Endothelial cell of umbilical vein (primary cell): ENCODE results near the gene BICD2. TPM values are rescaled to one million over a fixed set of nuclear protein-coding genes. Genes with fewer than 3 reads are reported as not detected.

Experiments
- BruUV-seq: library from RNA; stranded (reverse); fragments of 400-500 nt; replicated peaks from 2 replicates; lab custom pipeline; 2021; lab: Mats Ljungman, UMichigan
- CTCF ChIA-PET: fragments of 300-600, 350-600 bp; sonication (Branson Sonifier 250); formaldehyde crosslinking; loops from one replicate; lab custom pipeline; 2021; ENCODE audit warnings: antibody characterized with exemption, inconsistent platforms; lab: Charles Lee
- POLR2A ChIA-PET: fragments of 300-600, 350-600 bp; sonication (Branson Sonifier 250); formaldehyde crosslinking; loops from one replicate; lab custom pipeline; 2021; ENCODE audit warnings: antibody characterized with exemption, inconsistent platforms; lab: Charles Lee
- DNase-seq: peaks from one replicate; pipeline ENCODE4 v3.0.0-alpha.2; 2011; ENCODE audit warnings: low read depth, low spot score
- FAIRE-seq: peaks from 2 replicates; lab custom pipeline; 2011; peaks lifted over from hg19 to GRCh38; lab: Jason Lieb, UNC
- H2AFZ ChIP-seq: 2 replicates; pipeline ENCODE4 v1.6.0; 2012; ENCODE audit warnings: low read depth, low read length, control low read depth, inconsistent platforms
- H3K27ac ChIP-seq: 2 replicates; pipeline ENCODE4 v1.5.1; 2011; ENCODE audit warnings: low read depth, mild to moderate bottlenecking, control low read depth, low read length, moderate library complexity; ENCODE audit not compliant: insufficient read depth
- H3K27me3 ChIP-seq, 2 experiments: 2 replicates each; pipeline versions ENCODE4 v1.6.0 to v1.6.1; 2011; ENCODE audit warnings: low read length in 2 of 2, mixed read lengths in 1 of 2; ENCODE audit not compliant: control insufficient read depth in 2 of 2, insufficient read depth in 2 of 2
- H3K36me3 ChIP-seq, 2 experiments: 2 replicates in 1 of 2; 3 replicates in 1 of 2; pipeline ENCODE4 v1.5.1; 2011; ENCODE audit warnings: low read length in 2 of 2, mild to moderate bottlenecking in 1 of 2, moderate library complexity in 1 of 2; ENCODE audit not compliant: control insufficient read depth in 2 of 2, insufficient read depth in 2 of 2; ENCODE audit errors: extremely low read depth in 1 of 2
- H3K4me1 ChIP-seq: 3 replicates; pipeline ENCODE4 v1.5.1; 2011; ENCODE audit warnings: mild to moderate bottlenecking, low read length; ENCODE audit not compliant: control insufficient read depth, insufficient read depth; ENCODE audit errors: extremely low read depth
- H3K4me2 ChIP-seq: 2 replicates; pipeline ENCODE4 v1.6.1; 2011; ENCODE audit warnings: low read length, control low read depth, mixed read lengths; ENCODE audit not compliant: insufficient read depth
- H3K4me3 ChIP-seq, 3 experiments: fragments of 200-600 bp in 1 of 3; sonication (generic), shearing (Covaris generic) in 1 of 3; replicated peaks in 1 of 3; 2 replicates each; pipeline ENCODE4 v1.5.1; 2011 to 2016; ENCODE audit warnings: control low read depth in 3 of 3, low read length in 3 of 3, mild to moderate bottlenecking in 2 of 3, inconsistent platforms in 1 of 3, low read depth in 1 of 3, moderate library complexity in 1 of 3; ENCODE audit not compliant: insufficient read depth in 1 of 3
- H3K79me2 ChIP-seq: 2 replicates; pipeline ENCODE4 v1.6.0; 2012; ENCODE audit warnings: low read length, inconsistent platforms; ENCODE audit not compliant: control insufficient read depth, insufficient read depth
- H3K9ac ChIP-seq: replicated peaks from 2 replicates; pipeline ENCODE3; 2011; ENCODE audit warnings: low read length, control low read depth; ENCODE audit not compliant: insufficient read depth; ENCODE audit errors: extremely low read depth
- H3K9me1 ChIP-seq: replicated peaks from 3 replicates; pipeline ENCODE4 v1.6.0; 2011; ENCODE audit warnings: mild to moderate bottlenecking, low read length; ENCODE audit not compliant: control insufficient read depth, insufficient read depth; ENCODE audit errors: extremely low read depth
- H3K9me3 ChIP-seq: replicated peaks from 2 replicates; pipeline ENCODE4 v1.5.1; 2012; ENCODE audit warnings: low read length, inconsistent platforms; ENCODE audit not compliant: control insufficient read depth, insufficient read depth
- H4K20me1 ChIP-seq: replicated peaks from 2 replicates; pipeline ENCODE3; 2011; ENCODE audit warnings: mild to moderate bottlenecking, low read length; ENCODE audit not compliant: control insufficient read depth, insufficient read depth; ENCODE audit errors: extremely low read depth
- CTCF ChIP-seq, 2 donors: IDR thresholded peaks; 1 replicate in 1 of 2; 2 replicates in 1 of 2; pipeline ENCODE4 v1.5.1; 2011; ENCODE audit warnings: low read length in 2 of 2, mild to moderate bottlenecking in 2 of 2, moderate library complexity in 2 of 2, control low read depth in 1 of 2, inconsistent platforms in 1 of 2, low read depth in 1 of 2; ENCODE audit not compliant: insufficient read depth in 1 of 2; ENCODE audit errors: extremely low read depth in 1 of 2
- EZH2 ChIP-seq: IDR thresholded peaks from 2 replicates; pipeline ENCODE4 v1.6.1; 2012; ENCODE audit warnings: borderline replicate concordance, low read depth, mild to moderate bottlenecking, moderate library complexity, low read length, inconsistent platforms; ENCODE audit not compliant: severe bottlenecking
- FOS ChIP-seq: IDR thresholded peaks from 2 replicates; pipeline ENCODE4 v1.6.1; 2011; ENCODE audit warnings: mild to moderate bottlenecking, low read length, moderate library complexity, borderline replicate concordance; ENCODE audit not compliant: insufficient read depth
- GATA2 ChIP-seq: IDR thresholded peaks from 2 replicates; pipeline ENCODE4 v1.7.0; 2011; ENCODE audit warnings: low read depth, mild to moderate bottlenecking, moderate library complexity, mixed read lengths, low read length; ENCODE audit not compliant: insufficient read length, insufficient read depth
- JUN ChIP-seq: IDR thresholded peaks from 2 replicates; pipeline ENCODE4 v1.6.1; 2011; ENCODE audit warnings: borderline replicate concordance, low read depth; ENCODE audit not compliant: insufficient read length, insufficient read depth
- MYC ChIP-seq: IDR thresholded peaks from one replicate; pipeline ENCODE4 v1.6.1; 2011; ENCODE audit warnings: mild to moderate bottlenecking, low read depth, low read length
- POLR2A ChIP-seq: IDR thresholded peaks from 2 replicates; pipeline ENCODE4 v1.6.1; 2012; ENCODE audit warnings: low read depth, mild to moderate bottlenecking, control low read depth, low read length
- POLR2AphosphoS5 ChIP-seq: IDR thresholded peaks from 2 replicates; pipeline ENCODE4 v1.6.1; 2012; ENCODE audit warnings: low read depth, mild to moderate bottlenecking, control low read depth, low read length, moderate library complexity; ENCODE audit not compliant: insufficient read depth
- dilution Hi-C: fragments of 300-500 bp; cut with MboI; formaldehyde crosslinking; loops from one replicate; pipeline ENCODE4 v1.15.0; 2019; ENCODE audit warnings: low sequenced_read_pairs; ENCODE audit not compliant: extremely low pct_ligation_motif_present
- intact Hi-C: fragments of 100-400 bp; cut with micrococcal nuclease; formaldehyde crosslinking; loops from one replicate; pipeline ENCODE4 v1.10.0; 2022
- polyA plus RNA-seq, 4 experiments: library from polyadenylated mRNA; depleted of rRNA in 3 of 4; stranded (reverse) in 3 of 4; unstranded in 1 of 4; fragments of >200 nt; gene quantifications; 2 replicates each; pipeline versions ENCODE4 v1.2.1 to v1.2.3, GENCODE V29; 2011 to 2012; ENCODE audit warnings: missing spikeins in 1 of 4
- total RNA-seq: library from RNA; stranded (reverse); gene quantifications from 2 replicates; pipeline ENCODE4 v1.2.3, GENCODE V29; 2021

Gene BICD2
- total and polyA plus RNA-seq, 2 donors (not counting 3 experiments of a cell fraction or from before 2014, with no cell fraction given) = 14.3 to 39.3 TPM

- no peaks in the 10 kb centered on the region for H3K9me1 ChIP-seq
- intact Hi-C loops = no loop called here
- FAIRE-seq (no peak), DNase-seq (no peak)
- no peaks in the 10 kb centered on the region for H3K36me3 ChIP-seq
- dilution Hi-C loops = no loop called here
- ChIA-PET CTCF (interaction anchor here (0.6 to 1.5 kb wide), 6 partner anchors 11 to 181 kb away, joined by 3 to 7 read pairs (median 3); no protein-coding TSS in a partner anchor), POLR2A (no interaction called here)
- no peaks in the 10 kb centered on the region for H3K27me3 ChIP-seq
- H3K4me1 ChIP-seq = peaks cover 29% of the 10 kb centered on the region
- H3K4me2 ChIP-seq = no peak overlapping the region
- H3K4me3 ChIP-seq = no peak overlapping the region
- TF ChIP-seq POLR2A (no peak), EZH2 (no peak), CTCF (IDR thresholded peaks at IDR 0.05; ENCODE audit: extremely low read depth in 1 of 2, insufficient read depth in 1 of 2, low read depth in 1 of 2, low read length in 2 of 2) (no peak), MYC (no peak), FOS (no peak), JUN (no peak), GATA2 (no peak), POLR2AphosphoS5 (no peak)
- H3K9ac ChIP-seq = peak overlapping the region; percentile 61
- TSS peak; percentile 82 for BruUV-seq
- H4K20me1 ChIP-seq = no peaks in the 10 kb centered on the region
- no peak overlapping the region for H2AFZ ChIP-seq
- H3K27ac ChIP-seq = peak overlapping the region; percentile 86
- no peaks in the 10 kb centered on the region for H3K9me3 ChIP-seq
- H3K79me2 ChIP-seq = peaks cover 96% of the 10 kb centered on the region
Observed at GRCh38 chr9:92739346-92739970, 25.2 kb downstream of the BICD2 start.
